ENCODE data around the gene REV1. TPM values are rescaled to one million over a fixed set of nuclear protein-coding genes. Genes with fewer than 3 reads are reported as not detected.

The REV1 gene
- total and polyA plus RNA-seq, 9 of the 15 experiments (the other 6 are each of a cell fraction or from before 2014, with no cell fraction given): 12.8 to 54.4 (median 29.6) TPM

DNA sequence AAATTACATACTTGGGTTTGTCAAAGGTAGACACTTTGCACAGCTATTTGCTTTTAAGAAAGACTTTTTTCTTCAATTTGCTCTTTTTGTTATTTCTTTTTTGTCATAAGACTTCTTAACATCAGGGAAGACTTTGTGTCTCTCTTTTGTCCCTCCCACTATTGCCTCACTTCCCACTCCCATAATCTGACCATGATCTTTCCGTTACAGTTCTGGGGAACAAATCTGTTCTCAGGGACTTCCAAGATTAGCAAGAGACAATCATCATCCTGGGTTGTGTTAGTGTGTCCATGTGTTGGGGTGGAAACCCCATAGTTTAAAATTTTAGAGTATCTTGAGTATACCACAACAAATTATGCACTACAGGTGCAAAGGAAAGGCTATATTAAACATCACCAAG is 75.3 kb downstream of the REV1 start:
- Histone ChIP-seq H3K4me2 (ENCODE audit: insufficient read depth, low read length) (no peak overlapping the region), H3K9ac (ENCODE audit: insufficient read depth in 1 of 2, low read depth in 2 of 2, low read length in 2 of 2) (no peak overlapping the region), H4K20me1 (replicated peaks; ENCODE audit: control insufficient read depth, insufficient read depth, low read length) (no peaks in the 10 kb centered on the region), H3K27ac (ENCODE audit: extremely low read depth, low read depth, low read length) (no peak overlapping the region), H3K4me3 (no peak overlapping the region), H2AFZ (ENCODE audit: low read depth, low read length) (no peak overlapping the region), H3K27me3 (ENCODE audit: control insufficient read depth in 2 of 2, insufficient read depth in 2 of 2, low read length in 2 of 2) (no peaks in the 10 kb centered on the region), H3K79me2 (ENCODE audit: control insufficient read depth, insufficient read depth, low read length) (no peaks in the 10 kb centered on the region), H3K9me1 (ENCODE audit: control insufficient read depth, insufficient read depth, low read length) (no peaks in the 10 kb centered on the region), H3K36me3 (ENCODE audit: control insufficient read depth, insufficient read depth, low read length) (peaks cover 90% of the 10 kb centered on the region), H3K4me1 (replicated peaks in 1 of 2; ENCODE audit: control insufficient read depth in 2 of 2, insufficient read depth in 2 of 2, low read length in 2 of 2) (no peaks in the 10 kb centered on the region), H3K9me3 (replicated peaks; ENCODE audit: control insufficient read depth, insufficient read depth, low read depth, low read length) (no peaks in the 10 kb centered on the region)
- WGBS (ENCODE audit: insufficient coverage, low coverage, missing lambda C conversion rate): 45% methylated on average over 1 of the region's 1 CpG
- ChIA-PET POLR2A (interaction anchor here (0.8 to 1.0 kb wide), 3 partner anchors 10 to 16 kb away, joined by 3 read pairs; no protein-coding TSS in a partner anchor), CTCF (ENCODE audit: low intra/inter-chr PET ratio) (no interaction called here)
- FAIRE-seq (no peak), ATAC-seq (no peak), DNase-seq (ENCODE audit: extremely low read depth in 1 of 4, low spot score in 3 of 4) (no peak)
- intact Hi-C loops (cut with micrococcal nuclease) (no loop called here), in situ Hi-C loops (cut with MboI) (no loop called here)
- BruUV-seq (replicated peaks): no TSS peak
- TF ChIP-seq ADNP (tag; IDR thresholded peaks at IDR 0.05) (no peak), ZBED1 (IDR thresholded peaks at IDR 0.05) (no peak), SMAD2 (IDR thresholded peaks at IDR 0.05; ENCODE audit: low read depth, low read length) (no peak)

DNA sequence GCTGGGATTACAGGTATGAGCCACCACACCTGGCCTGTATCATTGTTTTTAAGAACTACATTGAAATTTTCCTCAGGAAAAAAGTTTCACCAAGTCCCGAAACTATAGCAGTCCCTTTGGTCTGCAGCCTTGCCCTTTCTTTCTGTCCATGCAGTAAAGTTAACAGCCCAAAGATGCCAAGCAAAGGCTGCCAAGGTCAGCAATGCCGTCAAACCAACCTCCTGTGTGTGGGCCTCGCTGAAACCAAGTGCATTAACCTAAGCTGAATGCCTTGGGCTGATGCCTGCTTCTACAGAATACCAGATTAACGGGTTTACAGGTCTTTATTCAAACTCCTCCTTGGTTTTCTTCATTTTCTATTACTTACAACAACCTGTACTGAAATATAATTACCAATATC is 79.5 kb downstream of the REV1 start:
- intact Hi-C loops (cut with micrococcal nuclease): no loop called here
- H3K36me3 ChIP-seq (ENCODE audit: control insufficient read depth, insufficient read depth, low read length): peaks cover 86% of the 10 kb centered on the region
- in situ Hi-C loops (cut with MboI): no loop called here

More for the DNA sequence above, 79.5 kb downstream of the REV1 start:
- Histone ChIP-seq H3K9me3 (replicated peaks; ENCODE audit: control insufficient read depth, insufficient read depth, low read depth, low read length) (no peaks in the 10 kb centered on the region), H3K4me2 (ENCODE audit: insufficient read depth, low read length) (no peak overlapping the region), H2AFZ (ENCODE audit: low read depth, low read length) (no peak overlapping the region), H3K4me1 (replicated peaks in 1 of 2; ENCODE audit: control insufficient read depth in 2 of 2, insufficient read depth in 2 of 2, low read length in 2 of 2) (no peaks in the 10 kb centered on the region), H3K27ac (ENCODE audit: extremely low read depth, low read depth, low read length) (no peak overlapping the region), H3K9ac (ENCODE audit: insufficient read depth in 1 of 2, low read depth in 2 of 2, low read length in 2 of 2) (no peak overlapping the region), H4K20me1 (replicated peaks; ENCODE audit: control insufficient read depth, insufficient read depth, low read length) (no peaks in the 10 kb centered on the region), H3K9me1 (ENCODE audit: control insufficient read depth, insufficient read depth, low read length) (no peaks in the 10 kb centered on the region), H3K27me3 (ENCODE audit: control insufficient read depth in 2 of 2, insufficient read depth in 2 of 2, low read length in 2 of 2) (no peaks in the 10 kb centered on the region), H3K79me2 (ENCODE audit: control insufficient read depth, insufficient read depth, low read length) (no peaks in the 10 kb centered on the region), H3K4me3 (no peak overlapping the region)
- ChIA-PET CTCF (ENCODE audit: low intra/inter-chr PET ratio) (no interaction called here), POLR2A (interaction anchor here (1.6 kb wide), 1 partner anchor 11 kb away, joined by 5 read pairs; no protein-coding TSS in a partner anchor)
- BruUV-seq (replicated peaks): no TSS peak
- ATAC-seq: no peak
- no peak for DNase-seq (ENCODE audit: extremely low read depth in 1 of 4, low spot score in 3 of 4)
- TF ChIP-seq KAT8 (IDR thresholded peaks at IDR 0.05; ENCODE audit: low read depth) (no peak), NFE2 (IDR thresholded peaks at IDR 0.05; ENCODE audit: low read depth) (no peak), PURB (CRISPR knock-in tag; IDR thresholded peaks at IDR 0.05; ENCODE audit: low read depth) (no peak), KDM1A (IDR thresholded peaks at IDR 0.05) (no peak), TSC22D4 (tag; IDR thresholded peaks at IDR 0.05) (no peak), ZNF707 (CRISPR knock-in tag; conservative IDR thresholded peaks at IDR 0.05) (no peak), RBM39 (optimal IDR thresholded peaks at IDR 0.05; ENCODE audit: low read depth, low read length) (no peak), ZNF217 (CRISPR knock-in tag; IDR thresholded peaks at IDR 0.05) (no peak), RAD51 (IDR thresholded peaks at IDR 0.05; ENCODE audit: borderline replicate concordance, low read depth) (no peak), HIVEP1 (CRISPR knock-in tag; IDR thresholded peaks at IDR 0.05) (no peak), SRSF1 (IDR thresholded peaks at IDR 0.05; ENCODE audit: low read depth, low read length) (no peak)
- TF ChIP-seq, protein P1, sequence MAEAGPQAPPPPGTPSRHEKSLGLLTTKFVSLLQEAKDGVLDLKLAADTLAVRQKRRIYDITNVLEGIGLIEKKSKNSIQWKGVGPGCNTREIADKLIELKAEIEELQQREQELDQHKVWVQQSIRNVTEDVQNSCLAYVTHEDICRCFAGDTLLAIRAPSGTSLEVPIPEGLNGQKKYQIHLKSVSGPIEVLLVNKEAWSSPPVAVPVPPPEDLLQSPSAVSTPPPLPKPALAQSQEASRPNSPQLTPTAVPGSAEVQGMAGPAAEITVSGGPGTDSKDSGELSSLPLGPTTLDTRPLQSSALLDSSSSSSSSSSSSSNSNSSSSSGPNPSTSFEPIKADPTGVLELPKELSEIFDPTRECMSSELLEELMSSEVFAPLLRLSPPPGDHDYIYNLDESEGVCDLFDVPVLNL (CRISPR knock-in tag; IDR thresholded peaks at IDR 0.05; ENCODE audit: low read depth): no peak
- TF ChIP-seq, protein P2, sequence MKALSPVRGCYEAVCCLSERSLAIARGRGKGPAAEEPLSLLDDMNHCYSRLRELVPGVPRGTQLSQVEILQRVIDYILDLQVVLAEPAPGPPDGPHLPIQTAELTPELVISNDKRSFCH (CRISPR knock-in tag; IDR thresholded peaks at IDR 0.05): no peak
- TF ChIP-seq, protein P2 (tag; IDR thresholded peaks at IDR 0.05): no peak
- FAIRE-seq: no peak
- 94% methylated on average over 4 of the region's 4 CpGs for WGBS (ENCODE audit: insufficient coverage, low coverage, missing lambda C conversion rate)
